Forelimb muscle (tissue), 1 donor: Measurements from ENCODE around the gene INO80. TPM values are rescaled to one million over a fixed set of nuclear protein-coding genes. Genes with fewer than 3 reads are reported as not detected.
"Not testable (repeated sequence)": the region's sequence is repeated elsewhere in the genome, so short reads cannot be mapped to it uniquely, and the experiment has no call there.

Experiments
- DNase-seq: peaks from one replicate; pipeline ENCODE4 v3.0.0-alpha.2; 2013; ENCODE audit warnings: low read depth
- polyA plus RNA-seq: library from polyadenylated mRNA; unstranded; fragments of 120-200 nt; gene quantifications from one replicate; pipeline ENCODE4 v1.2.1, GENCODE V29; 2013; ENCODE audit not compliant: insufficient read length

The INO80 gene
- polyA plus RNA-seq, 1 donor, result 18.3 TPM

DNA sequence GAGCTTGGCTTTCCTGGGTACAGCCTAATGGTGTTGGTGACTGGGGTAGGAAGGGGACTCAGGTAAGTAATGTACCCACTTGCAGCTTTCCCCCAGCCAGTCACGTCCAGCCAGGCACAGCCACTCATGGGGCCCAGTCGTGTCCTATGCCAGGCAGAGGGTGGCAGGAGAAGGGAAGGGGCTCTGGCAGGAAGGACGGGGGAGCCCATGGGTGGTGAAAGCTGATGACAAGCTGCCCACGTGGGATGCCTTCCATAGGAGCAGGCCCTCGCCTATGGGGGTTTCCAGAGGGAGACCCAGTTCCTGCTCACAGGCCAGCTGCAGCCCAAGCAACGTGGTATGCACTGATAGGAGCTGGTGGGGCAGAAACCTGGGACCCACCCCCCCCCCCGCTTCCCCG is 152.1 kb downstream of the INO80 start:
- no peak for DNase-seq

- no peak for DNase-seq
These were observed 152.9 kb downstream of the INO80 start for GRCh38 chr15:40963201-40963600.

GRCh38 chr15:40962317-40962716 is 153.8 kb downstream of the INO80 start:
- not testable (repeated sequence) for DNase-seq

DNA sequence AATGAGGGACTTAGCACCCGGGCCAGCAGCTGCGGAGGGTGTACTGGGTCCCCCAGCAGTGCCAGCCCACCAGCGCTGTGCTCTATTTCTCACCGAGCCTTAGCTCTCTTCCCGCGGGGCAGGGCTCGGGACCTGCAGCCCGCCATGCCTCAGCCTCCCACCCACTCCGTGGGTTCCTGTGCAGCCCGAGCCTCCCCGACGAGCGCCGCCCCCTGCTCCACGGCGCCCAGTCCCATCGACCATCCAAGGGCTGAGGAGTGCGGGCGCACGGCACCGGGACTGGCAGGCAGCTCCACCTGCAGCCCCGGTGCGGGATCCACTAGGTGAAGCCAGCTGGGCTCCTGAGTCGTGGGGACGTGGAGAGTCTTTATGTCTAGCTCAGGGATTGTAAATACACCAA is 154.3 kb downstream of the INO80 start:
- DNase-seq, result not testable (repeated sequence)

- DNase-seq, result no peak
These were observed 155.2 kb downstream of the INO80 start for GRCh38 chr15:40960925-40961324.

DNA sequence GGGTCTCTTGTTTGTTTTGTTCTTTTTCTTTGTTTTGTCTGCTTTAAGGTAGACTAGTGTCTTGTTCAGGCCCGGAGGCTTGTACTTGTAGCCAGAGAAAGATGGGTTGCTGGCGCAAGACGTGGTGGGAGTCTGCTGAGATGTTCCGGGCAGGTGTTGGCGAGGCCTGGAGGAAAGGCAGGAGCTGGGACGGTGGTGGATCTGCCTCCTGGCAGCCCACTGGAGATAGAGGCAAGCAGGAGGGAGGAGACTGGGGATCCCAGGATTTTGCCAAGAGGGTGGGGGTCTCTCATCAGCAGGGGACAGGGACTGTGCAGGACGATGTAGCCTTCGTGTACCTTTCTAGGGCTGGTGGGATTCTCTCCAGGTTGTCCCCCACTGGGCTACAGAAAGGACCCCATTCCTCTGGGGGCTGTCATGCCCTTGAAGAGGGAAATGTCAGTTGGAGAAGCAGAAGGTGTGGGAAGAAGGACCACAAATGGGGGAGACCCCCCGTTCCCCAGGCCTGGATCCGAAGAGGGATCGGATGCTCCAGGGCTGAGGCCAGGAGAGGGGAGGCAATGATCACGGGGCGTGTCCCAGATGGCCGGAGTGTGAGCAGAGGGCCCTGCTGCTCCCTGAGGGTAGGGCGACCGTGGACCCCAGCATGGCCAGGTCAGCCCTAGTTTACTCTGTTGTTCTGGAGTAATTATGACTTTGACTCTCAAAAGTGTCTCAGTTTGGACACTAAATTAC is 155.8 kb downstream of the INO80 start:
- DNase-seq, result no peak

- DNase-seq, result no peak
These were observed 156.5 kb downstream of the INO80 start for GRCh38 chr15:40959331-40960141.

GRCh38 chr15:40958723-40959122 is 157.4 kb downstream of the INO80 start:
- DNase-seq, result no peak

- no peak for DNase-seq
These were observed 157.9 kb downstream of the INO80 start for GRCh38 chr15:40958146-40958545.

- DNase-seq, result no peak
These were observed 158.5 kb downstream of the INO80 start for GRCh38 chr15:40957581-40958051.

- no peak for DNase-seq
These were observed 159.0 kb downstream of the INO80 start for GRCh38 chr15:40957041-40957555.

GRCh38 chr15:40956541-40956982 is 159.5 kb downstream of the INO80 start:
- DNase-seq, result no peak

DNA sequence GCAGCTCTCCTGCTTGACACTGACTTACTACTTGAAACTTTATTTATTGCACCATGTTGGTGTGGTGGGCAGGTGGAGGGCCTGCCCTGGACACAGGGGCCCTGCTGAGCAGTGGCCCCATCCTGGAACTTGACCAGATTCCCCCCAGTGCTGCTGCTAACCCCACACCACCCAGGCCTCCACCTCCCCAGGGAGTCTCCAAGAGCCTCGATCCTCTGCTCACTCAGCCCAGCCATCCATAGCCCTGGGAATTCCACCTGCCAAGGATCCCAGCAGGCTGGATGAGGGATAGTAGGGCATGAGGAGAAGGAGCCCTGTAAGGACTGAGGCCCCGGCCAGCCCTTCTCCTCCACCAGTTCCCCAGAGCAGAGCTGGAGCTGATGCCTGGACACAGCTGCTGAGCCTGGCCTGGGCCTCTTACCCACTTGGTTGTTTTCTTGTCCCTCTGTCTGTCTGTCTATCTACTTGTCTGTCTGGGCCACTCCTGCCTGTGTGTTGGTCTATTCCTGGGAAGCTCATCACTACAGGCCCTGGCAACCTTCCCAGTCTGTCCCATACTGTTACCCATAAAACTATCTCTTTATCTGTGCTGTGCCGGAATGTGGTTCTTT is 160.0 kb downstream of the INO80 start:
- DNase-seq, result no peak

DNA sequence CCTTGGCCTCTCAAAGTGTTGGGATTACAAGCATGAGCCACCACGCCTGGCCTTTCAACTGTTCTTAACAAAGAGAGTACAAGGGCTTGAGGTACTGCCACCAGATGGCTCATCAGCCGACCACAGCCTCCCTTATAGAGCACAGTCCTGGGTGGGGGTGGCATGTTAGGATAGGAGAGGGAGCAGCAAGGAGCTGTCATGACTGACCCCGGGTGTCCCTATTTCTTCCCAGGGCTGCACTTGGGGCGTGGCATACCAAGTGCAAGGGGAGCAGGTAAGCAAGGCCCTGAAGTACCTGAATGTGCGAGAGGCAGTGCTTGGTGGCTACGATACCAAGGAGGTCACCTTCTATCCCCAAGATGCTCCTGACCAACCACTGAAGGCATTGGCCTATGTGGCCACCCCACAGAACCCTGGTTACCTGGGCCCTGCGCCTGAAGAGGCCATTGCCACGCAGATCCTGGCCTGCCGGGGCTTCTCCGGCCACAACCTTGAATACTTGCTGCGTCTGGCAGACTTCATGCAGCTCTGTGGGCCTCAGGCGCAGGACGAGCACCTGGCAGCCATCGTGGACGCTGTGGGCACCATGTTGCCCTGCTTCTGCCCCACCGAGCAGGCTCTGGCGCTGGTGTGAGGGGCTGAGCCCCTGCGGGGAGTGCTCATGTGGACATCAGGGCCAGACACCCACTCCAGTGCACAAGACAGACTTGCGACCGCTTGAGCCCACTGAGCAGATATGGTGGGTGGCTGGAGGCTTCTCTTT is 160.8 kb downstream of the INO80 start:
- no peak for DNase-seq

DNA sequence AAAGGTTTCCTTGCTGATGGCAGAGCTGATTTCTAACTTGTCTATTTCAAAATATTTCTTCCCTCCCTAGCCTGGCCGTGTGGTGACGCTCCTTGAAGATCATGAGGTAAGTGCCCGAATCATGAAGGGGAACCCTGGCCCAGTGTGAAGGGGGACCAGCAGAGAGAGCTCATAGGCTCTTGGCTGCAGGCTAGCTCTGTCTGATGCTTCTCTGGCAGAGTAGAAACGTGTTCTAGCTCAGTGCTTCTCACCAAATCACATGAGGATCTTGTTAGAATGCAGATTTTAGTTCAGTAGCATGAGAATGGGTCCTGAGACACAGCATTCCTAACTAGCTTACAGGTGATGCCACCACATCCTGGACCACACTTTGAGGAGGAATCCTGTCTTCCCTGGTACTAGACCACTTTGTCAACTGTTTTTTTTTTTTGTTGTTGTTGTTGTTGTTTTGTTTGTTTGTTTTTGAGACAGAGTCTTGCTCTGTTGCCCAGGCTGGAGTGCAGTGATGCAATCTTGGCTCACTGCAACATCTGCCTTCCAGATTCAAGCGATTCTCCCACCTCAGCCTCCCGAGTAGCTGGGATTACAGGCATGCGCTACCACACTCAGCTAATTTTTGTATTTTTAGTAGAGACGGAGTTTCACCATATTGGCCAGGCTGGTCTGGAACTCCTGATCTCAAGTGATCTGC is 161.8 kb downstream of the INO80 start:
- DNase-seq, result not testable (repeated sequence)

- no peak for DNase-seq
These were observed 162.4 kb downstream of the INO80 start for GRCh38 chr15:40953713-40954074.

GRCh38 chr15:40952901-40953712 is 163.0 kb downstream of the INO80 start, which contains the start of gene CHAC1:
CHAC1 (plus strand) TSS chr15:40953471; CDS start chr15:40953584, 113 bp downstream.
- DNase-seq, result peak; percentile 77

DNA sequence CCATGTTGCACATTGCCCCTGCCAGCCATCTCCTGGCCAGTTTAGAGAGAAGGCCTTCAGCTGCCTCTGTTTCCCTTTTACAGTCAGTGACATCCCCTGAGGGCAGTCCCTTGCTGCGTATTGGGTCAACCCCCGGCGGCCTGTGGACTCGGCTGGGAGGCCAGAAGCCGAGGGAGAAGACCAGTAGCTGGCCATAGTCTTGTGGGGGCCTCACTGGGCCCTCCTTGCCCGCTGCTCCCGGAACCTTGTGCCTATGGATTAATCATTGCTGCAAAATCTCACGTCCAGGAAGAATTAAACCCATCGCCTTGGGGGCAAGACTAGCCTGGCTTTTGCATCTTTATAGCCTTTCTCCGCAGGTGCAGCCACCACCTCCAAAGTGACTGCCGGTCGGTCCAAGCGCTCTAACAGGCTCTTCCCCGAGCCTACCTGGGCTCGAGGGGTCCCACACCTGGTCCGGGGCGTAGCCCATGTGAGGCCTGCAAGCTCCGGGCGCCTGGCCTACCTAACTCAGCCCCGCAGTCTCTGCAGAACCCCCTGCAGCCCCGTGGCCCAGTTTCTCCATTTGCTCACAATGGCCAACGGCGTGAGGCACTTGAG is 163.7 kb downstream of the INO80 start:
- DNase-seq, result no peak

DNA sequence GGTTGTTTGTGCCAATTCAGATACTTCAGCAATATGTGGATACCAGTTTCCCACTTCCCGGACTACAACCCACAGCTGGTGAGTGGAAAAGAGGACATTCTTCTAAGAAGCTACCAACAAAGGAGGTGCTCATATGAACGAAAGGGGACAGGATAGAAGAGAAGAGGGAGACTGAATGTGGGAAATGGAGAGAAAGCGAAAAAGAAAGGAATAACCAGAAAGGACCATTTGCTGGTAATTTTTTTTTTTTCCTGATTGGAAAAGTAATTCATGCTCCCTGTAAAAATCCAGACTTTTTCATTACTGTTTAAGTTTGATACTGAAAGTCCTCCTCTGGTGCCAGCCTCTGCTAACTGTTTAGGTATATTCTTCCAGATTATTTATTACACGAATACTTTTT is 164.3 kb downstream of the INO80 start:
- DNase-seq, result no peak
